A673 (cell line): ENCODE data around the gene PGP. TPM values are rescaled to one million over a fixed set of nuclear protein-coding genes. Genes with fewer than 3 reads are reported as not detected.

Source experiments
- BruUV-seq: library from RNA; stranded (reverse); fragments of 400-500 nt; replicated peaks from 2 replicates; lab custom pipeline; 2021; lab: Mats Ljungman, UMichigan
- CTCF ChIA-PET: fragments of 300-600 bp; sonication (Branson Sonifier 250); formaldehyde crosslinking; loops from one replicate; lab custom pipeline; 2022; ENCODE audit warnings: antibody characterized with exemption; lab: Charles Lee
- POLR2A ChIA-PET: fragments of 300-600 bp; sonication (Branson Sonifier 250); formaldehyde crosslinking; loops from one replicate; lab custom pipeline; 2022; ENCODE audit warnings: antibody characterized with exemption; ENCODE audit not compliant: low non-redundant PET; lab: Charles Lee
- DNase-seq: peaks from one replicate; pipeline ENCODE4 v3.0.0-alpha.2; 2015; ENCODE audit warnings: low spot score
- H3K27ac ChIP-seq: fragments of 200-600 bp; sonication (generic); 2 replicates; pipeline ENCODE4 v1.5.1; 2016; ENCODE audit warnings: mixed run types, low read depth, mild to moderate bottlenecking, mixed read lengths, antibody characterized with exemption, low read length; ENCODE audit not compliant: poor library complexity, severe bottlenecking
- H3K27me3 ChIP-seq: fragments of 200-600 bp; sonication (generic); replicated peaks from 2 replicates; pipeline ENCODE4 v1.6.1; 2017; ENCODE audit warnings: mixed run types, low read depth, mild to moderate bottlenecking, mixed read lengths, antibody characterized with exemption, low read length; ENCODE audit not compliant: insufficient read depth, poor library complexity
- H3K36me3 ChIP-seq: fragments of 200-600 bp; sonication (generic); 2 replicates; pipeline ENCODE4 v1.6.1; 2016; ENCODE audit warnings: mixed run types, mild to moderate bottlenecking, mixed read lengths, antibody characterized with exemption, low read length; ENCODE audit not compliant: insufficient read depth, poor library complexity, severe bottlenecking
- H3K4me1 ChIP-seq: fragments of 200-600 bp; sonication (generic); 2 replicates; pipeline ENCODE4 v1.6.1; 2017; ENCODE audit warnings: mixed run types, mild to moderate bottlenecking, mixed read lengths, antibody characterized with exemption, low read length; ENCODE audit not compliant: insufficient read depth, poor library complexity, severe bottlenecking
- H3K4me3 ChIP-seq: fragments of 200-600 bp; sonication (generic); 2 replicates; pipeline ENCODE4 v1.5.1; 2016; ENCODE audit warnings: low read depth, mixed run types, mild to moderate bottlenecking, mixed read lengths, low read length; ENCODE audit not compliant: poor library complexity, severe bottlenecking
- H3K9me3 ChIP-seq: fragments of 200-600 bp; sonication (generic); 2 replicates; pipeline ENCODE4 v1.6.1; 2016; ENCODE audit warnings: mixed run types, low read depth, mild to moderate bottlenecking, mixed read lengths, antibody characterized with exemption, low read length; ENCODE audit not compliant: poor library complexity, severe bottlenecking
- EZH2 ChIP-seq: fragments of 200-600 bp; sonication (generic); IDR thresholded peaks from 2 replicates; pipeline ENCODE4 v1.6.1; 2017; ENCODE audit warnings: borderline replicate concordance, low read depth, mild to moderate bottlenecking, mixed read lengths, antibody characterized with exemption, low read length; ENCODE audit not compliant: poor library complexity, severe bottlenecking
- intact Hi-C: fragments of 100-400 bp; cut with micrococcal nuclease; formaldehyde crosslinking; loops from one replicate; pipeline ENCODE4 v1.10.0; 2022; ENCODE audit not compliant: unreplicated experiment
- total RNA-seq: library from RNA; stranded (reverse); gene quantifications from 2 replicates; pipeline ENCODE4 v1.2.3, GENCODE V29; 2021
- TF ChIP-seq, protein P1 (sequence below): fragments of 300-800, 200-600 bp; sonication (generic); conservative IDR thresholded peaks from 2 replicates; pipeline ENCODE4 v1.5.1; 2017; ENCODE audit warnings: low read depth, mild to moderate bottlenecking, antibody characterized with exemption, low read length, moderate library complexity, mixed read lengths

Gene PGP
- total RNA-seq, 1 experiment from 2014 or later: 26.5 TPM

DNA sequence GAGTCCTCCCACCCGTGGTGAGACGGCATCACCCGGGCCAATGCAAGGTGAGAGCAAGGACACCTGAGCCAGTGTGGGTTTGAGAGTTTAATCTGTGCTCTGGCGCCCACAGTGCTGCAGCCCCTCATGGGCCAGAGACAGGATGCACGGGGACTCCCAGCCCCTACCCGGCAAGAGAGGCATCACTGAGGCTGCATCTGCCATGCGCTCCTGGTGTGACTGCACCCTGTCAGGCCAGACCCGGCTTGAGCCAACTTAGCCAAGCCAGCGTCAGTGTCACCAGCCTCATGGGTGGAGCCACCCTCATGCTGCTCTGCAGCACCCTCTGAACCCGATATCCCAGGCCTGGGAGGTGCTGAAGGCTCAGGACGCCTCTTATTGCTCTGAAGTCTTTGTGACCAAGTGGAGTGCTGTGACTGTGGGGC lies 2.7 kb downstream of the PGP start:
- Histone ChIP-seq H3K27ac (no peak overlapping the region), H3K4me3 (no peak overlapping the region), H3K36me3 (peaks cover 27% of the 10 kb centered on the region), H3K4me1 (peaks cover 13% of the 10 kb centered on the region), H3K9me3 (no peaks in the 10 kb centered on the region), H3K27me3 (no peaks in the 10 kb centered on the region)
- ChIA-PET POLR2A (no interaction called here), CTCF (no interaction called here)
- intact Hi-C loops: loop anchor here (10.0 kb wide), 1 partner anchor 207 kb away; the partner anchor contains the start of gene ZNF598
- BruUV-seq: no TSS peak
- DNase-seq: no peak
- no peak for TF ChIP-seq EZH2
- TF ChIP-seq, protein P1, sequence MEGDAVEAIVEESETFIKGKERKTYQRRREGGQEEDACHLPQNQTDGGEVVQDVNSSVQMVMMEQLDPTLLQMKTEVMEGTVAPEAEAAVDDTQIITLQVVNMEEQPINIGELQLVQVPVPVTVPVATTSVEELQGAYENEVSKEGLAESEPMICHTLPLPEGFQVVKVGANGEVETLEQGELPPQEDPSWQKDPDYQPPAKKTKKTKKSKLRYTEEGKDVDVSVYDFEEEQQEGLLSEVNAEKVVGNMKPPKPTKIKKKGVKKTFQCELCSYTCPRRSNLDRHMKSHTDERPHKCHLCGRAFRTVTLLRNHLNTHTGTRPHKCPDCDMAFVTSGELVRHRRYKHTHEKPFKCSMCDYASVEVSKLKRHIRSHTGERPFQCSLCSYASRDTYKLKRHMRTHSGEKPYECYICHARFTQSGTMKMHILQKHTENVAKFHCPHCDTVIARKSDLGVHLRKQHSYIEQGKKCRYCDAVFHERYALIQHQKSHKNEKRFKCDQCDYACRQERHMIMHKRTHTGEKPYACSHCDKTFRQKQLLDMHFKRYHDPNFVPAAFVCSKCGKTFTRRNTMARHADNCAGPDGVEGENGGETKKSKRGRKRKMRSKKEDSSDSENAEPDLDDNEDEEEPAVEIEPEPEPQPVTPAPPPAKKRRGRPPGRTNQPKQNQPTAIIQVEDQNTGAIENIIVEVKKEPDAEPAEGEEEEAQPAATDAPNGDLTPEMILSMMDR: no peak

DNA sequence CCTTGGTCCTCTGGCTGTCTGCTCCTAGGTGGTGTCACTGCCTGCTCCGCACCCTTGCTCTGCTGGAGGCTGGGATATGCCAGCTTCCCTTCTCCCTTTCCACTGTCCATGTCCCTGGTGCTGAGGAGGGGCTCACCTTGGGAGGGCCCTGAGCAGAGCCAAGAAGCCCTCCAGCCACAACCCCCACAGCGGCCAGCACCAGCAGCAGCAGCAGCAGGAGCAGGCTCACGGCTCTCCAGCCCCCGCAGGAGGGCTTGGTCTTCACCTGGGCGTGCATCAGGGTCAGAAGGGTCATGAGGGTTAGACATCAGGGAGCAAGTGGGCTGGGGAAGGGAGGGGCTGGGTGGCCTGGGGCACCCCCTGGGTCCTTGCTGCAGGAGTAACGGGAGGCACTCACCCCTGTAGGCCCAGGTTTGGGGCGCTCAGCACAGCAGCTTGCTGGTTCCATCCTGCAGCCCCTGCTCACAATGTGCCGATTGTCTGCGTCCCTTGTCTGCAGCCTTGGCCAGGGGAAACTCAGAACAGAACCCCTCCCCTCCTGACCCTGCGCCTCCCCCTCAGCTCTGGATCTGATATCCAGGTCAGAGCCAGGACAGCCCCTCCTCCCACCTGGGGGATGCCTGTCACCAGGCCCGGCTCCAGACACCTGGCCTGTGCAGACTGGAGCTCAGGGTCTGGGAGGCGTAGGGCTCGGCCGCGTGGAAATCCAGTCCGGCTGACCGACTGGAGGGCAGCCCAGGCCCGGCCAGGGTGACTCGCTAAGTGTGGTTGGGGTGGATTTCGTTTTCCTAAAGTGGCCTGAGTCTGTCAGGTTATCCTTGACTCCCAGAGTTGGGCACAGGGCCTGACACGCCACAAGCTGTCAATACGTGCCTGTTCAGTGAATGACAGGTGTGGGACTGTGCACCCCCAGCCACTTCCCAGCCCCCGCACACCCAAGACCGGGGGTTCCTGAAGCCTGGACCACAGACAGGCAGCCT lies 4.0 kb downstream of the PGP start, which contains the start of gene BRICD5:
TSS of gene BRICD5 (minus strand) at position 478 of the 980 bp plus-strand sequence. CDS start at position 448, 30 bp downstream.
- CTCF ChIA-PET: no interaction called here
- Histone ChIP-seq H3K4me3 (no peak within 1 kb of the TSS), H3K9me3 (no peaks in the 10 kb centered on the region), H3K27ac (no peak within 1 kb of the TSS), H3K36me3 (peaks cover 31% of the 10 kb centered on the region), H3K4me1 (peaks cover 25% of the 10 kb centered on the region), H3K27me3 (no peaks in the 10 kb centered on the region)
- intact Hi-C loops: loop anchor here (10.0 kb wide), 1 partner anchor 206 kb away; the partner anchor contains the start of gene ZNF598
- POLR2A ChIA-PET: interaction anchor here (0.6 kb wide), 1 partner anchor 55 kb away, joined by 9 read pairs; the partner anchor contains the start of gene TRAF7
- TF ChIP-seq, protein P1: no peak
- no peak for TF ChIP-seq EZH2
- no TSS peak for BruUV-seq
- no peak for DNase-seq

DNA sequence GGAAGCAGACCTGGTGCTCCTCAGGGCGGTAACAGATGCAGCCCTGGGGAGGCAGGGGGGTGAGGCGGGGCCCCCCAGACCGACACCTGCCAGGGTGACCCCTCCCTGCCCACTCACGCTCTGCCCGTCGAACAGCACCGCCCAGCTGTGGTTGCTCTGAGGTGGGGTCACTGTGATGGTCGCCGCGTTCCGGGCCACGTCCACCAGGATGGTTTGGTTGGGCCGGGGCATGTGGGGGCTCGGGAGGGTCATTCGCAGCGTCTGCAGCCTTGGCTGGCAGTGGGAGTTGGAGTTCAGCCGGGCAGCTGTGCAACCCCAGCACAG lies 4.7 kb downstream of the PGP start:
- intact Hi-C loops: loop anchor here (10.0 kb wide), 1 partner anchor 205 kb away; the partner anchor contains the start of gene ZNF598
- TF ChIP-seq EZH2: no peak
- TF ChIP-seq, protein P1: no peak
- CTCF ChIA-PET: no interaction called here
- no TSS peak for BruUV-seq
- POLR2A ChIA-PET: no interaction called here
- Histone ChIP-seq H3K4me3 (no peak overlapping the region), H3K27ac (no peak overlapping the region), H3K27me3 (no peaks in the 10 kb centered on the region), H3K36me3 (peaks cover 31% of the 10 kb centered on the region), H3K9me3 (no peaks in the 10 kb centered on the region), H3K4me1 (peaks cover 25% of the 10 kb centered on the region)
- no peak for DNase-seq
